A549 (cell line): ENCODE data around the gene NDUFS2. TPM values are rescaled to one million over a fixed set of nuclear protein-coding genes. Genes with fewer than 3 reads are reported as not detected.

Experiments
- ATAC-seq, 2 experiments: fragments of 200-7000 bp in 1 of 2; fragments of >200 bp in 1 of 2; cut with Nextera tagmentation in 1 of 2; cut with Tn5 transposase in 1 of 2; 3 replicates each; pipeline versions ENCODE4 v1.8.0 to v1.9.1; 2018 to 2020; ENCODE audit warnings: mild to moderate bottlenecking in 1 of 2, moderate library complexity in 1 of 2
- CTCF ChIA-PET: fragments of 300-600 bp; sonication (Branson Sonifier 250); formaldehyde crosslinking; extraction: SDS; loops from one replicate; lab custom pipeline; 2021; ENCODE audit warnings: antibody characterized with exemption, inconsistent platforms; lab: Yijun Ruan, JAX
- POLR2A ChIA-PET: fragments of 350-600 bp; formaldehyde crosslinking; extraction: SDS; loops from one replicate; lab custom pipeline; 2021; ENCODE audit warnings: antibody characterized with exemption, inconsistent platforms; lab: Yijun Ruan, JAX
- DNase-seq, 2 experiments: peaks; one replicate each; pipeline versions ENCODE4 v3.0.0 to v3.0.0-alpha.2; 2011 to 2016; ENCODE audit warnings: low read depth in 1 of 2, low spot score in 1 of 2
- FAIRE-seq: peaks from 2 replicates; lab custom pipeline; 2011; peaks lifted over from hg19 to GRCh38; lab: Jason Lieb, UNC
- H3K27ac ChIP-seq, 2 experiments: fragments of >200 bp; sonication (Bioruptor Twin); formaldehyde crosslinking; 3 replicates each; pipeline ENCODE4 v1.5.1; 2016 to 2017
- H3K4me1 ChIP-seq: fragments of >200 bp; sonication (Bioruptor Twin); formaldehyde crosslinking; 3 replicates; pipeline ENCODE4 v1.6.1; 2016
- H3K4me2 ChIP-seq: fragments of >200 bp; sonication (Bioruptor Twin); formaldehyde crosslinking; 3 replicates; pipeline ENCODE4 v1.6.1; 2016
- H3K4me3 ChIP-seq: fragments of >200 bp; sonication (Bioruptor Twin); formaldehyde crosslinking; 3 replicates; pipeline ENCODE4 v1.5.1; 2016
- H3K9me3 ChIP-seq: fragments of >200 bp; sonication (Bioruptor Twin); formaldehyde crosslinking; 3 replicates; pipeline ENCODE4 v1.6.1; 2016
- BCL3 ChIP-seq: fragments of >200 bp; sonication (Bioruptor Twin); formaldehyde crosslinking; IDR thresholded peaks from 3 replicates; pipeline ENCODE4 v1.6.1; 2016
- BHLHE40 ChIP-seq: IDR thresholded peaks from 2 replicates; pipeline ENCODE4 v1.6.1; 2012; ENCODE audit warnings: low read depth, low read length, inconsistent platforms
- CBX2 ChIP-seq: fragments of 200-600 bp; sonication (generic); IDR thresholded peaks from 2 replicates; pipeline ENCODE4 v1.6.1; 2016; ENCODE audit warnings: low read depth, mild to moderate bottlenecking, borderline replicate concordance
- CEBPB ChIP-seq, 2 experiments: fragments of >200 bp in 1 of 2; sonication (Bioruptor Twin) in 1 of 2; formaldehyde crosslinking in 1 of 2; IDR thresholded peaks; 2 replicates each; pipeline ENCODE4 v1.6.1; 2012 to 2016
- CHD2 ChIP-seq: fragments of 150-350 bp; IDR thresholded peaks from 2 replicates; pipeline ENCODE4 v1.6.1; 2014; ENCODE audit warnings: low read length; ENCODE audit not compliant: partially characterized antibody
- CHD4 ChIP-seq: fragments of 200-600 bp; sonication (generic); IDR thresholded peaks from 2 replicates; pipeline ENCODE4 v1.6.1; 2016; ENCODE audit warnings: antibody characterized with exemption, mild to moderate bottlenecking, borderline replicate concordance
- CTCF ChIP-seq: fragments of >200 bp; sonication (Bioruptor Twin); formaldehyde crosslinking; IDR thresholded peaks from 3 replicates; pipeline ENCODE4 v1.5.1; 2016
- E2F6 ChIP-seq: IDR thresholded peaks from 2 replicates; pipeline ENCODE4 v1.6.1; 2012; ENCODE audit warnings: low read depth, borderline replicate concordance
- EHMT2 ChIP-seq: fragments of 200-600 bp; sonication (generic); IDR thresholded peaks from 2 replicates; pipeline ENCODE4 v1.6.1; 2016; ENCODE audit warnings: antibody characterized with exemption, low read depth, mild to moderate bottlenecking, moderate library complexity
- FOSB ChIP-seq: fragments of 250-450 bp; sonication (Bioruptor Pico); IDR thresholded peaks from 2 replicates; pipeline ENCODE4 v1.5.0; 2020; ENCODE audit warnings: mild to moderate bottlenecking, moderate library complexity
- GATA3 ChIP-seq: IDR thresholded peaks from 2 replicates; pipeline ENCODE4 v1.6.1; 2012; ENCODE audit warnings: borderline replicate concordance
- HES2 ChIP-seq: fragments of >200 bp; sonication (Bioruptor Twin); formaldehyde crosslinking; IDR thresholded peaks from 2 replicates; pipeline ENCODE4 v1.6.1; 2016
- HOXA7 ChIP-seq: fragments of 250-450 bp; sonication (Bioruptor Pico); IDR thresholded peaks from 2 replicates; pipeline ENCODE4 v1.5.0; 2020; ENCODE audit warnings: mild to moderate bottlenecking, moderate library complexity
- HOXB13 ChIP-seq: fragments of 250-450 bp; sonication (Bioruptor Pico); IDR thresholded peaks from 2 replicates; pipeline ENCODE4 v1.5.0; 2020; ENCODE audit warnings: low read depth, mild to moderate bottlenecking, moderate library complexity
- HOXB5 ChIP-seq: fragments of 250-450 bp; sonication (Bioruptor Pico); IDR thresholded peaks from 2 replicates; pipeline ENCODE4 v1.5.0; 2020; ENCODE audit warnings: mild to moderate bottlenecking, moderate library complexity
- JUNB ChIP-seq: fragments of >200 bp; sonication (Bioruptor Twin); formaldehyde crosslinking; IDR thresholded peaks from 2 replicates; pipeline ENCODE4 v1.6.1; 2016
- KDM5A ChIP-seq: fragments of 200-600 bp; sonication (generic); IDR thresholded peaks from 2 replicates; pipeline ENCODE4 v1.6.1; 2016; ENCODE audit warnings: antibody characterized with exemption, mild to moderate bottlenecking
- NPAS2 ChIP-seq: fragments of 250-450 bp; sonication (Bioruptor Pico); IDR thresholded peaks from 2 replicates; pipeline ENCODE4 v1.8.0; 2022; ENCODE audit warnings: mild to moderate bottlenecking, moderate library complexity, borderline replicate concordance
- PHF8 ChIP-seq: fragments of 200-600 bp; sonication (generic); IDR thresholded peaks from 2 replicates; pipeline ENCODE4 v1.6.1; 2016; ENCODE audit warnings: low read depth, mild to moderate bottlenecking, antibody characterized with exemption, moderate library complexity, borderline replicate concordance
- POLR2A ChIP-seq: IDR thresholded peaks from 2 replicates; pipeline ENCODE4 v1.6.1; 2012; ENCODE audit warnings: mild to moderate bottlenecking, low read length
- POLR2AphosphoS2 ChIP-seq: conservative IDR thresholded peaks from 2 replicates; pipeline ENCODE4 v1.6.1; 2012; ENCODE audit warnings: low read length, improper control_type of control experiment, inconsistent platforms
- RAD21 ChIP-seq, 2 experiments: fragments of >200 bp in 1 of 2; sonication (Bioruptor Twin) in 1 of 2; formaldehyde crosslinking in 1 of 2; IDR thresholded peaks in 1 of 2; conservative IDR thresholded peaks in 1 of 2; 2 replicates in 1 of 2; 3 replicates in 1 of 2; pipeline ENCODE4 v1.6.1; 2012 to 2018; ENCODE audit warnings: inconsistent platforms in 1 of 2
- RCOR1 ChIP-seq: fragments of 150-350 bp; IDR thresholded peaks from 2 replicates; pipeline ENCODE4 v1.6.1; 2014; ENCODE audit warnings: antibody characterized with exemption, low read length, low read depth
- SMC3 ChIP-seq: fragments of >200 bp; sonication (Bioruptor Twin); formaldehyde crosslinking; IDR thresholded peaks from 3 replicates; pipeline ENCODE4 v1.6.1; 2018; ENCODE audit warnings: inconsistent platforms
- ZFP36 ChIP-seq: fragments of 450-650 bp; IDR thresholded peaks from 2 replicates; pipeline ENCODE4 v1.6.1; 2014; ENCODE audit warnings: borderline replicate concordance; ENCODE audit not compliant: partially characterized antibody
- WGBS: methylation state at CpG from one replicate; pipeline ENCODE4 v1.1.6; 2017; ENCODE audit errors: missing lambda C conversion rate; 5-methylcytosine and 5-hydroxymethylcytosine counted together
- polyA plus RNA-seq, 4 experiments: library from polyadenylated mRNA; depleted of rRNA in 3 of 4; stranded (reverse); fragments of >200 nt; fragmentation: RNase III in 1 of 4; extraction: RNeasy Plus Mini Kit Qiagen cat#74134 plus additional on column Dnase treatment in 1 of 4; gene quantifications; 2 replicates in 3 of 4; 3 replicates in 1 of 4; pipeline ENCODE4 v1.2.3, GENCODE V29; 2011 to 2017
- TF ChIP-seq, protein P1 (sequence below): fragments of 150-350 bp; IDR thresholded peaks from 2 replicates; pipeline ENCODE4 v1.6.1; 2014; ENCODE audit warnings: low read depth, mild to moderate bottlenecking, low read length
- TF ChIP-seq, protein P2 (sequence below): IDR thresholded peaks from 2 replicates; pipeline ENCODE4 v1.6.1; 2012
- TF ChIP-seq, protein P3 (sequence below): fragments of 450-650 bp; IDR thresholded peaks from 2 replicates; pipeline ENCODE4 v1.6.1; 2014; ENCODE audit warnings: antibody characterized with exemption

NDUFS2 gene
- polyA plus RNA-seq, 2 of the 4 experiments (the other 2 are of a cell fraction), result 142 to 144 TPM

- WGBS, result 83% methylated on average over 7 of the region's 7 CpGs
- CTCF ChIA-PET, result interaction anchor here (0.9 to 20.1 kb wide), 17 partner anchors 7 to 159 kb away, joined by 3 to 319 read pairs (median 16); partner anchors contain the start of genes ADAMTS4, CFAP126, FCER1G and NDUFS2
- Histone ChIP-seq H3K4me3 (no peak overlapping the region), H3K27ac (peak overlapping the region; percentile 12 to 67; a peak in 3 of 6 replicates), H3K4me1 (peaks cover 13% of the 10 kb centered on the region), H3K4me2 (peak overlapping the region; percentile 42), H3K9me3 (no peaks in the 10 kb centered on the region)
- ATAC-seq, result peak; percentile 16 to 31; a peak in 4 of 6 replicates
- POLR2A ChIA-PET, result interaction anchor here (0.6 to 1.6 kb wide), 11 partner anchors 8 to 204 kb away, joined by 3 to 23 read pairs (median 5); partner anchors contain the start of genes NDUFS2 and SDHC
- TF ChIP-seq EHMT2 (no peak), GATA3 (no peak), HOXA7 (CRISPR knock-in tag) (no peak), NPAS2 (CRISPR knock-in tag) (no peak), CTCF (no peak), HOXB5 (CRISPR knock-in tag) (no peak), CBX2 (no peak), KDM5A (no peak), JUNB (no peak), POLR2AphosphoS2 (no peak)
- TF ChIP-seq, protein P1, sequence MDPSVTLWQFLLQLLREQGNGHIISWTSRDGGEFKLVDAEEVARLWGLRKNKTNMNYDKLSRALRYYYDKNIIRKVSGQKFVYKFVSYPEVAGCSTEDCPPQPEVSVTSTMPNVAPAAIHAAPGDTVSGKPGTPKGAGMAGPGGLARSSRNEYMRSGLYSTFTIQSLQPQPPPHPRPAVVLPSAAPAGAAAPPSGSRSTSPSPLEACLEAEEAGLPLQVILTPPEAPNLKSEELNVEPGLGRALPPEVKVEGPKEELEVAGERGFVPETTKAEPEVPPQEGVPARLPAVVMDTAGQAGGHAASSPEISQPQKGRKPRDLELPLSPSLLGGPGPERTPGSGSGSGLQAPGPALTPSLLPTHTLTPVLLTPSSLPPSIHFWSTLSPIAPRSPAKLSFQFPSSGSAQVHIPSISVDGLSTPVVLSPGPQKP, result no peak
- no peak for DNase-seq
- no peak for FAIRE-seq
Observed at GRCh38 chr1:161225178-161225533, 23.0 kb downstream of the NDUFS2 start.

- Histone ChIP-seq H3K4me2 (peak within 1 kb of the TSS; percentile 93), H3K4me1 (peaks cover 13% of the 10 kb centered on the region), H3K9me3 (no peaks in the 10 kb centered on the region), H3K27ac (peak within 1 kb of the TSS; percentile 72 to 85), H3K4me3 (peak within 1 kb of the TSS; percentile 57)
- peak; percentile 93 to 98 for ATAC-seq
- 7% methylated on average over 16 of the region's 16 CpGs for WGBS
- ChIA-PET CTCF (interaction anchor here (0.7 to 20.1 kb wide), 22 partner anchors 8 to 182 kb away, joined by 3 to 319 read pairs (median 14); partner anchors contain the start of genes ADAMTS4, CFAP126, FCER1G and NDUFS2), POLR2A (interaction anchor here (0.6 to 1.6 kb wide), 12 partner anchors 9 to 203 kb away, joined by 3 to 23 read pairs (median 6); partner anchors contain the start of genes NDUFS2 and SDHC)
- FAIRE-seq, result peak; percentile 28
- DNase-seq, result peak; percentile 97 to 99
- TF ChIP-seq, protein P1, result no peak
- TF ChIP-seq HOXB5 (CRISPR knock-in tag), result no peak
- no peak for TF ChIP-seq FOSB (CRISPR knock-in tag)
- no peak for TF ChIP-seq CEBPB (IDR thresholded peaks at IDR 0.05)
- no peak for TF ChIP-seq CHD4
- TF ChIP-seq, protein P2, sequence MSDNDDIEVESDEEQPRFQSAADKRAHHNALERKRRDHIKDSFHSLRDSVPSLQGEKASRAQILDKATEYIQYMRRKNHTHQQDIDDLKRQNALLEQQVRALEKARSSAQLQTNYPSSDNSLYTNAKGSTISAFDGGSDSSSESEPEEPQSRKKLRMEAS, result peak; percentile 43; the same call in 1 of the 2 replicates
- no peak for TF ChIP-seq CHD2
- peak in 1 of 2 experiments; percentile 40; a peak in 3 of 5 replicates for TF ChIP-seq RAD21 (conservative IDR thresholded peaks at IDR 0.05 in 1 of 2, IDR thresholded peaks at IDR 0.05 in 1 of 2)
- TF ChIP-seq HOXA7 (CRISPR knock-in tag), result no peak
- TF ChIP-seq RCOR1, result no peak
- TF ChIP-seq HOXB13 (CRISPR knock-in tag), result no peak
- TF ChIP-seq, protein P3, sequence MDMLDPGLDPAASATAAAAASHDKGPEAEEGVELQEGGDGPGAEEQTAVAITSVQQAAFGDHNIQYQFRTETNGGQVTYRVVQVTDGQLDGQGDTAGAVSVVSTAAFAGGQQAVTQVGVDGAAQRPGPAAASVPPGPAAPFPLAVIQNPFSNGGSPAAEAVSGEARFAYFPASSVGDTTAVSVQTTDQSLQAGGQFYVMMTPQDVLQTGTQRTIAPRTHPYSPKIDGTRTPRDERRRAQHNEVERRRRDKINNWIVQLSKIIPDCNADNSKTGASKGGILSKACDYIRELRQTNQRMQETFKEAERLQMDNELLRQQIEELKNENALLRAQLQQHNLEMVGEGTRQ, result no peak
- TF ChIP-seq HES2, result no peak
- no peak for TF ChIP-seq PHF8
- peak; percentile 43; the same call in 1 of the 2 replicates for TF ChIP-seq POLR2A
- no peak for TF ChIP-seq BHLHE40
- TF ChIP-seq ZFP36, result no peak
- peak; percentile 55; the same call in 2 of the 3 replicates for TF ChIP-seq SMC3
- no peak for TF ChIP-seq E2F6
- no peak for TF ChIP-seq BCL3
Observed at GRCh38 chr1:161225534-161226319, 23.6 kb downstream of the NDUFS2 start, which contains the start of gene TOMM40L. TOMM40L (plus strand) TSS chr1:161226060; CDS start chr1:161226490, 430 bp downstream.
